Caki2 (cell line): Measurements from ENCODE around the gene PRRG3. TPM values are rescaled to one million over a fixed set of nuclear protein-coding genes. Genes with fewer than 3 reads are reported as not detected.
A peak's percentile ranks its signal among the peaks of the same experiment; 100 is the strongest.

ENCODE experiments used
- DNase-seq: peaks from one replicate; pipeline ENCODE4 v3.0.0-alpha.2; 2015; ENCODE audit warnings: low read depth
- in situ Hi-C: cut with HindIII; loops from 2 replicates; pipeline ENCODE4 v1.10.0; 2016; ENCODE audit warnings: low sequenced_read_pairs, low pct_unique_long_range_greater_than_20kb, mixed read lengths
- total RNA-seq: library from RNA; depleted of rRNA; stranded (reverse); fragments of >200 nt; shearing (Covaris generic); gene quantifications from 2 replicates; pipeline ENCODE4 v1.2.3, GENCODE V29; 2014; ENCODE audit warnings: low replicate concordance

PRRG3 gene
- total RNA-seq, 1 experiment from 2014 or later = not detected

GRCh38 chrX:151702741-151703340, 7.6 kb downstream of the PRRG3 start:
- DNase-seq = no peak
- in situ Hi-C loops = no loop called here

GRCh38 chrX:151703487-151703886, 8.2 kb downstream of the PRRG3 start:
- no peak for DNase-seq
- in situ Hi-C loops = no loop called here

- DNase-seq = no peak
- in situ Hi-C loops = no loop called here
These were observed 8.9 kb downstream of the PRRG3 start for GRCh38 chrX:151704041-151704663.

GRCh38 chrX:151708821-151709220, 13.6 kb downstream of the PRRG3 start:
- in situ Hi-C loops = no loop called here
- no peak for DNase-seq

- in situ Hi-C loops = no loop called here
- DNase-seq = no peak
These were observed 15.2 kb downstream of the PRRG3 start for GRCh38 chrX:151710457-151710856.

GRCh38 chrX:151711154-151711553, 15.9 kb downstream of the PRRG3 start:
- no peak for DNase-seq
- in situ Hi-C loops = no loop called here

- no peak for DNase-seq
- in situ Hi-C loops = no loop called here
These were observed 16.5 kb downstream of the PRRG3 start for GRCh38 chrX:151711787-151712186.

- in situ Hi-C loops = no loop called here
- no peak for DNase-seq
These were observed 17.0 kb downstream of the PRRG3 start for GRCh38 chrX:151712253-151712652.

GRCh38 chrX:151713849-151714248, 18.6 kb downstream of the PRRG3 start:
- in situ Hi-C loops = no loop called here
- peak; percentile 1 for DNase-seq

GRCh38 chrX:151714362-151714761, 19.1 kb downstream of the PRRG3 start:
- in situ Hi-C loops = no loop called here
- no peak for DNase-seq

- DNase-seq = no peak
- in situ Hi-C loops = no loop called here
These were observed 20.5 kb downstream of the PRRG3 start, which contains the start of gene FATE1 for GRCh38 chrX:151715752-151716151. FATE1 (plus strand) TSS chrX:151716035; CDS start chrX:151716120, 85 bp downstream.

- in situ Hi-C loops = no loop called here
- no peak for DNase-seq
These were observed 27.1 kb downstream of the PRRG3 start for GRCh38 chrX:151722241-151722846.

- in situ Hi-C loops = no loop called here
- DNase-seq = no peak
These were observed 28.0 kb downstream of the PRRG3 start for GRCh38 chrX:151723156-151723760.

GRCh38 chrX:151724563-151725337, 29.5 kb downstream of the PRRG3 start:
- no peak for DNase-seq
- in situ Hi-C loops = no loop called here

GRCh38 chrX:151725338-151725614, 30.0 kb downstream of the PRRG3 start:
- in situ Hi-C loops = no loop called here
- no peak for DNase-seq

GRCh38 chrX:151726751-151727150, 31.5 kb downstream of the PRRG3 start:
- in situ Hi-C loops = no loop called here
- DNase-seq = no peak

GRCh38 chrX:151727346-151727745, 32.1 kb downstream of the PRRG3 start:
- in situ Hi-C loops = no loop called here
- no peak for DNase-seq

GRCh38 chrX:151729056-151729725, 33.9 kb downstream of the PRRG3 start:
- in situ Hi-C loops = no loop called here
- DNase-seq = no peak
